ENCODE results near the gene MCUR1. TPM values are rescaled to one million over a fixed set of nuclear protein-coding genes. Genes with fewer than 3 reads are reported as not detected.

The MCUR1 gene
- total and polyA plus RNA-seq, 9 of the 15 experiments (the other 6 are each of a cell fraction or from before 2014, with no cell fraction given) = 5.1 to 60.2 (median 41.4) TPM

- Histone ChIP-seq H3K36me3 (ENCODE audit: control insufficient read depth, insufficient read depth, low read length) (peaks cover 11% of the 10 kb centered on the region; the same call in 2 of the 3 replicates), H3K4me2 (ENCODE audit: insufficient read depth, low read length) (peak overlapping the region; percentile 74), H3K9me3 (replicated peaks; ENCODE audit: control insufficient read depth, insufficient read depth, low read depth, low read length) (no peaks in the 10 kb centered on the region), H4K20me1 (replicated peaks; ENCODE audit: control insufficient read depth, insufficient read depth, low read length) (no peaks in the 10 kb centered on the region; the same call in 1 of the 2 replicates), H3K9ac (ENCODE audit: insufficient read depth in 1 of 2, low read depth in 2 of 2, low read length in 2 of 2) (peak overlapping the region; percentile 86 to 89), H3K79me2 (ENCODE audit: control insufficient read depth, insufficient read depth, low read length) (peaks cover 37% of the 10 kb centered on the region), H3K4me3 (peak overlapping the region; percentile 88), H3K27me3 (ENCODE audit: control insufficient read depth in 2 of 2, insufficient read depth in 2 of 2, low read length in 2 of 2) (no peaks in the 10 kb centered on the region), H3K9me1 (ENCODE audit: control insufficient read depth, insufficient read depth, low read length) (no peaks in the 10 kb centered on the region), H2AFZ (ENCODE audit: low read depth, low read length) (peak overlapping the region; percentile 87), H3K27ac (ENCODE audit: extremely low read depth, low read depth, low read length) (peak overlapping the region; percentile 86), H3K4me1 (replicated peaks in 1 of 2; ENCODE audit: control insufficient read depth in 2 of 2, insufficient read depth in 2 of 2, low read length in 2 of 2) (peaks cover 9 to 21% of the 10 kb centered on the region in 2 experiments)
- TSS peak; percentile 95 for BruUV-seq (replicated peaks)
- DNase-seq (ENCODE audit: extremely low read depth in 1 of 4, low spot score in 3 of 4) = peak in 2 of 4 experiments; percentile 37 to 78
- ATAC-seq = no peak
- 4% methylated on average over 8 of the region's 8 CpGs for WGBS (ENCODE audit: insufficient coverage, low coverage, missing lambda C conversion rate)
- CTCF ChIA-PET (ENCODE audit: low intra/inter-chr PET ratio) = no interaction called here
- in situ Hi-C loops (cut with MboI) = no loop called here
- intact Hi-C loops (cut with micrococcal nuclease) = no loop called here
- FAIRE-seq = peak; percentile 15
- POLR2A ChIA-PET = interaction anchor here (0.6 to 1.9 kb wide), 9 partner anchors 10 to 341 kb away, joined by 3 to 7 read pairs (median 4); no protein-coding TSS in a partner anchor
- TF ChIP-seq COPS2 (conservative IDR thresholded peaks at IDR 0.05) (no peak), ASH1L (IDR thresholded peaks at IDR 0.05; ENCODE audit: borderline replicate concordance, low read depth, partially characterized antibody) (peak; percentile 68), TCF3 (CRISPR knock-in tag; IDR thresholded peaks at IDR 0.05) (peak; percentile 9; the same call in 1 of the 2 replicates), PML (IDR thresholded peaks at IDR 0.05; ENCODE audit: low read length) (0 out of 2 replicates have a peak, but pooled peaks have one; percentile 0), STAT5A (IDR thresholded peaks at IDR 0.05; ENCODE audit: borderline replicate concordance, low read length) (0 out of 2 replicates have a peak, but pooled peaks have one; percentile 13), SRSF3 (IDR thresholded peaks at IDR 0.05; ENCODE audit: insufficient read depth, low read length) (no peak), MECOM (CRISPR knock-in tag; IDR thresholded peaks at IDR 0.05) (peak; percentile 83), SMAD1 (IDR thresholded peaks at IDR 0.05; ENCODE audit: low read depth, low read length, partially characterized antibody) (no peak), ZNF280B (CRISPR knock-in tag; IDR thresholded peaks at IDR 0.05) (no peak), SREBF1 (IDR thresholded peaks at IDR 0.05; ENCODE audit: borderline replicate concordance, low read depth, low read length) (no peak), SMARCE1 (IDR thresholded peaks at IDR 0.05) (no peak), ZKSCAN3 (CRISPR knock-in tag; IDR thresholded peaks at IDR 0.05) (no peak), ZBTB5 (IDR thresholded peaks at IDR 0.05) (peak; percentile 91), HDAC2 (IDR thresholded peaks at IDR 0.05) (peak; percentile 45; the same call in 1 of the 2 replicates), CLOCK (CRISPR knock-in tag; IDR thresholded peaks at IDR 0.05; ENCODE audit: borderline replicate concordance) (no peak), ATF7 (IDR thresholded peaks at IDR 0.05) (peak; percentile 40), BRD4 (IDR thresholded peaks at IDR 0.05) (peak; percentile 86), FOXJ3 (CRISPR knock-in tag; IDR thresholded peaks at IDR 0.05) (no peak)
Observed at GRCh38 chr6:13814938-13815575, 700 bp upstream of the MCUR1 start.

All from K562 (cell line).